Type B pancreatic cell (in vitro differentiated cells): ENCODE data around the gene KCNRG. TPM values are rescaled to one million over a fixed set of nuclear protein-coding genes. Genes with fewer than 3 reads are reported as not detected.
"Not testable (repeated sequence)": the region's sequence is repeated elsewhere in the genome, so short reads cannot be mapped to it uniquely, and the experiment has no call there.

Experiments
- DNase-seq: peaks from one replicate; pipeline ENCODE4 v3.0.0; 2021; ENCODE audit warnings: mixed read lengths; ENCODE audit not compliant: unreplicated experiment; ENCODE audit errors: extremely low spot score
- H3K27ac Mint-ChIP-seq: 2 replicates; pipeline ENCODE4 v1.8.0; 2021; ENCODE audit warnings: mild to moderate bottlenecking, mixed read lengths
- H3K27me3 Mint-ChIP-seq: 2 replicates; pipeline ENCODE4 v1.8.0; 2021; ENCODE audit warnings: mixed read lengths
- H3K36me3 Mint-ChIP-seq: 2 replicates; pipeline ENCODE4 v1.8.0; 2021; ENCODE audit warnings: mixed read lengths
- H3K4me1 Mint-ChIP-seq: one replicate; pipeline ENCODE4 v1.8.0; 2021; ENCODE audit warnings: mixed read lengths; ENCODE audit not compliant: unreplicated experiment
- H3K4me3 Mint-ChIP-seq: 2 replicates; pipeline ENCODE4 v1.8.0; 2021; ENCODE audit warnings: mild to moderate bottlenecking, mixed read lengths
- H3K9me3 Mint-ChIP-seq: 2 replicates; pipeline ENCODE4 v1.8.0; 2021; ENCODE audit warnings: mixed read lengths
- CTCF ChIP-seq: fragments of 200-600 bp; sonication (generic); conservative IDR thresholded peaks from 2 replicates; pipeline ENCODE4 v1.5.0; 2021; ENCODE audit warnings: antibody characterized with exemption, mild to moderate bottlenecking
- total RNA-seq: library from RNA; stranded (reverse); gene quantifications from 2 replicates; pipeline ENCODE4 v1.2.1, GENCODE V29; 2021; ENCODE audit warnings: low replicate concordance

The KCNRG gene
- total RNA-seq, 1 donor from 2014 or later = 1.1 TPM

DNA sequence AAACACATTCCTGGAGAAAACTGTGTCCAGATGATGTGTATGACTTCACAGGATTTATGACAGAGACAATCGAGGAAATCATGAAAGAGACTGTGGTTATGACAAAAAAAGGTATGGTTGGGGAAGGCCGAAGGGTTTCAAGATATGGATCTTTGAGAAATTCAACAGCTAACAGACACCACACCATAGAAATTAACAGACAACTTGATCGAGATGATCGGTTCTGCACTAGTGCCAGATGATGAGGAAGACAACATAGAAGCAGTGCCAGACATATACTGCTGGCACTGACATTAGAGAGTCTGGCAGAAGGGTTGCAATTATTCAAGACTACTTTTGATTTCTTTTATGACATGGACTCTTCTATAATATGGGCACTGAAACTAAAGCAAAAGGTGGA, 37.2 kb downstream of the KCNRG start:
- TF ChIP-seq CTCF = no peak
- H3K4me3 Mint-ChIP-seq = no peak overlapping the region
- H3K36me3 Mint-ChIP-seq = peaks cover 31% of the 10 kb centered on the region
- H3K27me3 Mint-ChIP-seq = no peaks in the 10 kb centered on the region
- no peak for DNase-seq
- peaks cover 7% of the 10 kb centered on the region for H3K9me3 Mint-ChIP-seq
- H3K4me1 Mint-ChIP-seq = no peaks in the 10 kb centered on the region
- H3K27ac Mint-ChIP-seq = no peak overlapping the region

DNA sequence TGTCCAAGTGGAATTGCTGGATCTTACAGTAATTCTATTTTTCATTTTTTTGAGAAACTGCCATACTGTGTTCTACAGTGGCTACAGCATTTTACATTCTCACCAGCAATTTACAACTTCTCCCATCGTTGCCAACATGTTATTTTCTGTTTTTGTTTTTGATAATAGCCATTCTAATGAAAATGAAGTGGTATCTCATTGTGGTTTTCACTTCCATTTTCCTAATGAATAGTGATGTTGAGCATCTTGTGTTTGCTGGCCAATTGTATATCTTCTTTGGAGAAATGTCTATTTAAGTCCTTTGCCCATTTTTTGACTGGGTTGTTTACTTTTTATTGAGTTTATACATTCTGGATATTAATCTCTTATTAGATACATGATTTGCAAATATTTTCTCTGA, 38.6 kb downstream of the KCNRG start:
- TF ChIP-seq CTCF = no peak
- DNase-seq = no peak
- no peak overlapping the region for H3K27ac Mint-ChIP-seq
- H3K27me3 Mint-ChIP-seq = no peaks in the 10 kb centered on the region
- H3K36me3 Mint-ChIP-seq = peaks cover 31% of the 10 kb centered on the region
- no peaks in the 10 kb centered on the region for H3K4me1 Mint-ChIP-seq
- no peak overlapping the region for H3K4me3 Mint-ChIP-seq
- peaks cover 7% of the 10 kb centered on the region for H3K9me3 Mint-ChIP-seq

GRCh38 chr13:50055454-50055853, 40.2 kb downstream of the KCNRG start:
- no peak overlapping the region for H3K4me3 Mint-ChIP-seq
- no peaks in the 10 kb centered on the region for H3K27me3 Mint-ChIP-seq
- peaks cover 7% of the 10 kb centered on the region for H3K9me3 Mint-ChIP-seq
- no peak for TF ChIP-seq CTCF
- no peak overlapping the region for H3K27ac Mint-ChIP-seq
- H3K36me3 Mint-ChIP-seq = peaks cover 35% of the 10 kb centered on the region
- no peak for DNase-seq
- H3K4me1 Mint-ChIP-seq = no peaks in the 10 kb centered on the region

GRCh38 chr13:50060718-50061117, 45.5 kb downstream of the KCNRG start:
- Mint-ChIP-seq H3K4me3 (no peak overlapping the region), H3K9me3 (no peaks in the 10 kb centered on the region), H3K27me3 (no peaks in the 10 kb centered on the region), H3K36me3 (peaks cover 12% of the 10 kb centered on the region), H3K27ac (no peak overlapping the region), H3K4me1 (no peaks in the 10 kb centered on the region)
- DNase-seq = no peak
- TF ChIP-seq CTCF = no peak

- not testable (repeated sequence) for H3K27me3 Mint-ChIP-seq, H3K9me3 Mint-ChIP-seq, DNase-seq, H3K4me1 Mint-ChIP-seq, H3K27ac Mint-ChIP-seq, H3K4me3 Mint-ChIP-seq
- H3K36me3 Mint-ChIP-seq = peaks cover 20% of the 10 kb centered on the region
Measured at GRCh38 chr13:50062336-50062735, 47.1 kb downstream of the KCNRG start.

DNA sequence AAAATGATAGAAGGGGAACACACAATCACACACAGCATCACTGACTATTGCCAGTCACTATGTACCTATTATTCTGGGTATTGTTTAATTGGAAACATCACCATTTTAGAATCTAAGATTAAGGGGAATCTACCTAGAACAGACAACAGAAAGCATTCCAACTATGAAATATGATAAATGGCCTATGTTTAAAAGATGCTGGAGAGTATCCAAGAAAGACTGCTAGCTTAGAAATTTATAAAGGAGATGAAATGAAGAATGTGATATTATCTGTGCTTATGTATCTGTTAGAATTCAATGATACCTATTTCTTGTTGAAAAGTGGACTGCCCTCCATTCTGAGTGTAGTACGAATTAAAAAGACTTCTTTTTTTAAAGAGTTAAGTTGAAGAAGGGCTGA, 50.5 kb downstream of the KCNRG start:
- Mint-ChIP-seq H3K27me3 (no peaks in the 10 kb centered on the region), H3K9me3 (no peaks in the 10 kb centered on the region), H3K36me3 (peaks cover 27% of the 10 kb centered on the region), H3K4me3 (no peak overlapping the region), H3K27ac (no peak overlapping the region), H3K4me1 (no peaks in the 10 kb centered on the region)
- no peak for TF ChIP-seq CTCF
- DNase-seq = no peak
